Stimulated activated CD4-positive, alpha-beta T cell treated with anti-CD3 and anti-CD28 coated beads, Interleukin-2, amount 100 ng/mL, for 24 hours (primary cell): ENCODE results near the gene ADAMTS16.

Experiments used
- DNase-seq, 2 donors: peaks; one replicate each; pipeline ENCODE4 v3.0.0-alpha.2; 2020

ADAMTS16 gene

GRCh38 chr5:5318426-5319190 lies 178.5 kb downstream of the ADAMTS16 start:
- DNase-seq = no peak

GRCh38 chr5:5320062-5320805 lies 180.1 kb downstream of the ADAMTS16 start:
- no peak for DNase-seq

- no peak for DNase-seq
These were observed 181.0 kb downstream of the ADAMTS16 start for GRCh38 chr5:5321137-5321536.

DNA sequence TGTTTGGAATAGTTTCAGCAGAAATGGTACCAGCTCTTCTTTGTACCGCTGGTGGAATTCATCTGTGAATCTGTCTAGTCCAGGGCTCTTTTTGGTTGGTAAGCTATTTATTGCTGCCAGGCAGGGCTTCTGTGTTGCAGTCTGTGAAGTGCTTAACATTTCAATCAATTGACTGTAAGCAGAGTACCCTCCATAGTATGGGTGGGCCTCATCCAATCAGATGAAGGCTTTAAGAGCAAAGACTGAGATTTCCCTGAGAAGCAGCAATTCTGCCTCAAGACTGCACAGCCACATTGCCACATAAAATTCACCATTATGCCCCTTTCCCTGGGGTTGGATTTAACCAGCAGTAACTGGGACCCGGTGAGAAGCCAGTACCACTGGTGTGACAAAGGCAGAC lies 183.4 kb downstream of the ADAMTS16 start:
- no peak for DNase-seq

- DNase-seq = no peak
These were observed 186.1 kb downstream of the ADAMTS16 start for GRCh38 chr5:5326115-5326758.

- DNase-seq = no peak
These were observed 187.0 kb downstream of the ADAMTS16 start for GRCh38 chr5:5327126-5327525.

GRCh38 chr5:5330728-5331452 lies 190.8 kb downstream of the ADAMTS16 start:
- no peak for DNase-seq

GRCh38 chr5:5331848-5332247 lies 191.7 kb downstream of the ADAMTS16 start:
- no peak for DNase-seq

- no peak for DNase-seq
These were observed 192.2 kb downstream of the ADAMTS16 start for GRCh38 chr5:5332287-5332686.

DNA sequence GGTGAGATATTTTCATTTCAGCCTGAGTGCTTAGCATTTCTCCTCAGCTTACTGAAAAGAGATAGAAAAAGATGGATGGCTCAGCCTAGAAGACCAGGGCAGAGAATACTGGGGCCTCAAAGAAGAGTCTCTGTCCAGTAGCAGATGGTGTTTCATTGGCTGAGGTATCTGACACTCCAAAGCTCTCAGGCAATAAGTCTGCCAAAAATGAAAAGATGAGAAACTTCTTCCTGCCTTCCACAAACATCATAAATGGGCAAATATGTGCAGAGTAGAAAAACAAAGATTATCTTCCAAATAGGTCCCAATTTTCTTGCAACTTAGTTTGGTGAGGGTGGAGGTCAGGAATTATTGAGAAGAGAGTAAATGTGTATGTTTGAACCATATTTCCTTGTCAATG lies 195.0 kb downstream of the ADAMTS16 start:
- DNase-seq = no peak

- no peak for DNase-seq
These were observed 195.7 kb downstream of the ADAMTS16 start for GRCh38 chr5:5335700-5336264.

DNA sequence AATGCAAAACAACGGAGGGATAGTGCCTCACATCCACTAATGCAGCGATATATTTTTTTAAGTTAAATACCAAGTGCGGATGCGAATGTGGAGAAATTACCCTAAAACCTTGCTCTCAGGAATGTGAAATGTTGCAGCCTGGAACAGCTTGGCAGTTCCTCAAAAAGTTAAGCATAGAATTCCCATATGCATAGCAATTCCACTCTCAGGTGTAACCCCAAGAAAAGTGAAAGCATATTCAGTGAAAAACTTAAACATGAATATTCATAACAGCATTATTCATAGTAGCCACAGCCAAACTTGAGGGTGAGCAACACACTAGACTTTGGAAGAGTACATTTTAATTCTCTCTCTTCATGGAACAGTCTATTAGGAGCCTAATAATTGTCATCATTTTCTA lies 199.1 kb downstream of the ADAMTS16 start:
- DNase-seq = no peak

DNA sequence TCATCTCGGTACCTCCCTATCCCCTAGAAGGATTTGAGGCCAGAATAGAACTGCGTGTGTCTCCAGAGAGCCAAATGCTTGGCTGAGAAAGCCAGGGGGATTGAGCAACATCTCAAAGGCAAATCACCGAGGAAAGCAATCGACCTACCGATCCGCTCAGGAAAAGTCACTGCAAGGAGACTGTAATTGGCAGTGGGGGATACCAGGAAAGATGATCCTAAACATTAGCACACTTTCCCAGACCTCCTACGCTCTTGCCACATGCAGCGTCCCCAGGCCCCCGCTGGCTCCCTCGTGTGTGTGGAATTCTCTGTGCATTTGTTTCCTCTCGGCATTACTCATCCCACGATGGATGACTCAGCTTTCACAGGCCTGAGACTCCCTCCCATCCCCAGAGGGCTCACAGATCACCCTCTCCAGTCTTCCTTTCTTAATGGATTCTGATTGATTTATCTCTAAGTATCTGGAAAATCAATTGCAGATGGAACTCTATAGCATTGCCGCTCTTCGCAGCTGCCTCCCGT lies 200.1 kb downstream of the ADAMTS16 start:
- no peak for DNase-seq

- DNase-seq = no peak
These were observed 201.6 kb downstream of the ADAMTS16 start for GRCh38 chr5:5341531-5342292.

- DNase-seq = no peak
These were observed 202.7 kb downstream of the ADAMTS16 start for GRCh38 chr5:5342784-5343183.

DNA sequence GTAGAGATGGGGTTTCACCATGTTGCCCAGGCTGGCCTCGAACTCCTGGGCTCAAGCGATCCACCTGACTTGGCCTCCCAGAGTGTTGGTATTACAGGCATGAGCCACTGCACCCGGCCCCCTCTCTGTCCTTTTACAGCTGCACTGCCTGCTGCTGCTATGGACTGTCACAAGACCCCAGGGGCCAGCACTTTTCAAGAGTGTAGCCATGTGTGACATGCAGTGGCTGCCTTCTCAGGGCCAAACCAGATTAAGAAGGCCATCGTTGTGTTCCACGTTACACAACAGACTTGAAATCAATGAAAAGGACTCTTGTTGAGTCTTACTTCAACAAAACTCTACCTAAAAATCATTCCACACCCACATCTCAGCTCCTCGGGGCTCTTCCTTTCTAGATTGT lies 203.4 kb downstream of the ADAMTS16 start:
- DNase-seq = no peak

GRCh38 chr5:5344051-5344571 lies 204.0 kb downstream of the ADAMTS16 start:
- DNase-seq = no peak

DNA sequence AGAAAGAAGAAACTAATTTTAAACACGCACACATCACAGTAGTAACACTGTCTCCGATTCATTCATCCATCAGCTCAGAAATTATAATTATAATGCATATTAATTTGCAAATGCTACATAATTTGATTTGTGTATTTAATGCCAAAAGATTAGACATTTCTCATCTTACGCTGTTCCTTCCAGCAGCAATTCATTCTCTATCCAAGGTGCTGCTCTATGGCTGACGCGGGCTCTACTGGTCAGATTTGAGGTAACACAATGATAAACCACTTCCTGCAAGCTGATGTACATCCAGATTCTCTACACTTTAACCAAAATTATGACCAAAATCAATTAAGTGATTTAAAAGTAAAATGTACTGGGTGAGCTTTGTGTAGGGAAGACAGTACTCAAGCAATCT lies 204.5 kb downstream of the ADAMTS16 start:
- DNase-seq = no peak

DNA sequence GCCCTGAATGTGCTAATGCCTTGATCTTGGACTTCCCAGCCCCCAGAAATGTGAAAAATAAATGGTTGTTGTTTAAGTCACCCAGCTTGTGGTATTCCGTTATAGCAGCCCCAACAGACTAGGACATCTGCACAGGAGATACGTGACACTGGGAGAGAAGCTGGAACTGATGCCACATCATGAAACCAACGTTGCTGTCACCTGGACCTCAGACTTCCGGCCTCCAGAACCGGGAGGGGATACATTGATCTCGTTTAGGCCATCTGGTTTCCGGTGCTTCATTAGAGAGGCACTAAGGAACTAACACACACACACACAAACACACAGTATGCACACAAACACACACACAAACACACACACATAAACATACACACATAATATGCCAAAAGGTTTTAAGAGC lies 207.3 kb downstream of the ADAMTS16 start:
- no peak for DNase-seq

GRCh38 chr5:5348135-5348534 lies 208.0 kb downstream of the ADAMTS16 start:
- no peak for DNase-seq

DNA sequence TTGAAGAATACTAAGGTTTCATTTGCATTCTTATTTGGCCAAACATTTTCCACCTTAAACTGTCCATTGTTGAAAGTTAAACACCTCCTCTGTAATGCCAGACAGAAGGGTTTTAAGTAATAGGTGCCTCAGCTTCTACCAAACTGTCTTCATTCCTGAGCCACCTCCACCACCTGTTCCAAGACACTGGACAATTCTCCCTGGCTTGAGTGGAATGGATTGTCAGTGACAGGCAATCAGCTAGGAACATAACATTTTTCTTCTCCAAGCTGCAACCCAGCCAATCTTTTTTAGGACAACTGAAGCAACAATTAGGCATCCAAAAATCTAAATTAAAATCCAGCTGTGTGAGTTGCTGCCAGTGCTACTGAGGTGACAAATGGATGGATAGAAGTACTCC lies 208.4 kb downstream of the ADAMTS16 start:
- DNase-seq = no peak

GRCh38 chr5:5350101-5350500 lies 210.0 kb downstream of the ADAMTS16 start:
- DNase-seq = no peak
